Type B pancreatic cell (in vitro differentiated cells): ENCODE data around the gene KIF19. TPM values are rescaled to one million over a fixed set of nuclear protein-coding genes. Genes with fewer than 3 reads are reported as not detected.
"Not testable (repeated sequence)": the region's sequence is repeated elsewhere in the genome, so short reads cannot be mapped to it uniquely, and the experiment has no call there.

Source experiments
- DNase-seq: peaks from one replicate; pipeline ENCODE4 v3.0.0; 2021; ENCODE audit warnings: mixed read lengths; ENCODE audit not compliant: unreplicated experiment; ENCODE audit errors: extremely low spot score
- H3K27ac Mint-ChIP-seq: 2 replicates; pipeline ENCODE4 v1.8.0; 2021; ENCODE audit warnings: mild to moderate bottlenecking, mixed read lengths
- H3K27me3 Mint-ChIP-seq: 2 replicates; pipeline ENCODE4 v1.8.0; 2021; ENCODE audit warnings: mixed read lengths
- H3K36me3 Mint-ChIP-seq: 2 replicates; pipeline ENCODE4 v1.8.0; 2021; ENCODE audit warnings: mixed read lengths
- H3K4me1 Mint-ChIP-seq: one replicate; pipeline ENCODE4 v1.8.0; 2021; ENCODE audit warnings: mixed read lengths; ENCODE audit not compliant: unreplicated experiment
- H3K4me3 Mint-ChIP-seq: 2 replicates; pipeline ENCODE4 v1.8.0; 2021; ENCODE audit warnings: mild to moderate bottlenecking, mixed read lengths
- H3K9me3 Mint-ChIP-seq: 2 replicates; pipeline ENCODE4 v1.8.0; 2021; ENCODE audit warnings: mixed read lengths
- CTCF ChIP-seq: fragments of 200-600 bp; sonication (generic); conservative IDR thresholded peaks from 2 replicates; pipeline ENCODE4 v1.5.0; 2021; ENCODE audit warnings: antibody characterized with exemption, mild to moderate bottlenecking
- total RNA-seq: library from RNA; stranded (reverse); gene quantifications from 2 replicates; pipeline ENCODE4 v1.2.1, GENCODE V29; 2021; ENCODE audit warnings: low replicate concordance

KIF19 gene
- total RNA-seq, 1 donor from 2014 or later = 2.9 TPM

- Mint-ChIP-seq H3K4me1 (peaks cover 6% of the 10 kb centered on the region), H3K4me3 (no peak overlapping the region), H3K27ac (no peak overlapping the region), H3K36me3 (no peaks in the 10 kb centered on the region), H3K9me3 (no peaks in the 10 kb centered on the region), H3K27me3 (peaks cover 5% of the 10 kb centered on the region)
- DNase-seq = no peak
- no peak for TF ChIP-seq CTCF
These were observed 44.2 kb upstream of the KIF19 start for GRCh38 chr17:74281799-74282198.

- not testable (repeated sequence) for DNase-seq, H3K36me3 Mint-ChIP-seq, H3K27me3 Mint-ChIP-seq, H3K4me3 Mint-ChIP-seq, H3K9me3 Mint-ChIP-seq, H3K27ac Mint-ChIP-seq, H3K4me1 Mint-ChIP-seq
These were observed 43.8 kb upstream of the KIF19 start for GRCh38 chr17:74282274-74282586.

- Mint-ChIP-seq H3K4me3 (no peak overlapping the region), H3K4me1 (peaks cover 5% of the 10 kb centered on the region), H3K36me3 (no peaks in the 10 kb centered on the region), H3K27me3 (peaks cover 5% of the 10 kb centered on the region), H3K9me3 (no peaks in the 10 kb centered on the region), H3K27ac (no peak overlapping the region)
- no peak for TF ChIP-seq CTCF
- DNase-seq = no peak
These were observed 43.2 kb upstream of the KIF19 start for GRCh38 chr17:74282587-74283370.

- Mint-ChIP-seq H3K27ac (no peak overlapping the region), H3K9me3 (no peaks in the 10 kb centered on the region), H3K36me3 (no peaks in the 10 kb centered on the region), H3K4me1 (peaks cover 5% of the 10 kb centered on the region), H3K4me3 (no peak overlapping the region), H3K27me3 (peaks cover 5% of the 10 kb centered on the region)
- no peak for DNase-seq
- no peak for TF ChIP-seq CTCF
These were observed 42.7 kb upstream of the KIF19 start for GRCh38 chr17:74283371-74283673.

GRCh38 chr17:74287031-74287602, 38.9 kb upstream of the KIF19 start:
- DNase-seq = no peak
- no peak overlapping the region for H3K27ac Mint-ChIP-seq
- peaks cover 5% of the 10 kb centered on the region for H3K4me1 Mint-ChIP-seq
- H3K27me3 Mint-ChIP-seq = peaks cover 7% of the 10 kb centered on the region
- TF ChIP-seq CTCF = no peak
- H3K9me3 Mint-ChIP-seq = no peaks in the 10 kb centered on the region
- no peaks in the 10 kb centered on the region for H3K36me3 Mint-ChIP-seq
- no peak overlapping the region for H3K4me3 Mint-ChIP-seq

GRCh38 chr17:74288785-74289184, 37.2 kb upstream of the KIF19 start:
- TF ChIP-seq CTCF = no peak
- no peak overlapping the region for H3K27ac Mint-ChIP-seq
- DNase-seq = no peak
- H3K4me1 Mint-ChIP-seq = peaks cover 5% of the 10 kb centered on the region
- H3K36me3 Mint-ChIP-seq = no peaks in the 10 kb centered on the region
- no peak overlapping the region for H3K4me3 Mint-ChIP-seq
- H3K27me3 Mint-ChIP-seq = peaks cover 7% of the 10 kb centered on the region
- H3K9me3 Mint-ChIP-seq = no peaks in the 10 kb centered on the region
